ENCODE measurements around the gene SERPINB1. TPM values are rescaled to one million over a fixed set of nuclear protein-coding genes. Genes with fewer than 3 reads are reported as not detected.

The SERPINB1 gene
- total and polyA plus RNA-seq, 10 of the 15 experiments (the other 5 are each of a cell fraction or from before 2014, with no cell fraction given) = 0.45 to 2.4 (median 0.83) TPM

- no peak overlapping the region for H3K9ac ChIP-seq (ENCODE audit: control insufficient read depth, insufficient read depth, low read length)
- H3K79me2 ChIP-seq (ENCODE audit: control insufficient read depth, insufficient read depth, low read length) = peaks cover 2% of the 10 kb centered on the region
- peaks cover 24 to 29% of the 10 kb centered on the region in 2 experiments for H3K36me3 ChIP-seq (ENCODE audit: control insufficient read depth in 2 of 2, insufficient read depth in 2 of 2, low read length in 1 of 2)
- no peak for DNase-seq (ENCODE audit: low read depth, low spot score)
- H3K27ac ChIP-seq (ENCODE audit: control insufficient read depth, insufficient read depth) = no peak overlapping the region
- CTCF ChIA-PET = no interaction called here
- BruUV-seq (replicated peaks) = no TSS peak
- ATAC-seq = no peak
- H3K9me3 ChIP-seq (replicated peaks; ENCODE audit: control insufficient read depth, insufficient read depth, low read length) = no peaks in the 10 kb centered on the region
- no peaks in the 10 kb centered on the region for H3K27me3 ChIP-seq (replicated peaks in 1 of 2; ENCODE audit: control insufficient read depth in 2 of 2, insufficient read depth in 2 of 2, low read length in 1 of 2)
- no peak overlapping the region for H2AFZ ChIP-seq (ENCODE audit: control insufficient read depth, low read depth, low read length)
- 90% methylated on average over 9 of the region's 9 CpGs for WGBS (ENCODE audit: insufficient coverage, insufficient replicate concordance, low lambda C conversion rate, missing lambda C conversion rate)
- RAD21 ChIA-PET (ENCODE audit: unreplicated experiment) = no interaction called here
- H4K20me1 ChIP-seq (ENCODE audit: control insufficient read depth, insufficient read depth) = peaks cover 5% of the 10 kb centered on the region
- in situ Hi-C loops (cut with MboI) = no loop called here
- H3K4me1 ChIP-seq (ENCODE audit: control insufficient read depth, insufficient read depth, low read length) = no peaks in the 10 kb centered on the region
- H3K4me2 ChIP-seq (ENCODE audit: control insufficient read depth, insufficient read depth) = no peak overlapping the region
- intact Hi-C loops (cut with micrococcal nuclease; ENCODE audit: unreplicated experiment) = no loop called here
- SMC1A ChIA-PET (ENCODE audit: uncharacterized antibody, unreplicated experiment) = interaction anchor here (1.2 to 1.6 kb wide), 2 partner anchors 8 to 9 kb away, joined by 3 to 8 read pairs; no protein-coding TSS in a partner anchor
- no peak overlapping the region for H3K4me3 ChIP-seq
- no peak for FAIRE-seq
- TF ChIP-seq E2F8 (IDR thresholded peaks at IDR 0.05; ENCODE audit: low read depth, partially characterized antibody) = no peak
- no peak for TF ChIP-seq NFXL1 (IDR thresholded peaks at IDR 0.05; ENCODE audit: borderline replicate concordance)
- no peak for TF ChIP-seq SUPT20H (IDR thresholded peaks at IDR 0.05; ENCODE audit: borderline replicate concordance, control insufficient read depth, low read depth, low read length)
- no peak for TF ChIP-seq BCLAF1 (IDR thresholded peaks at IDR 0.05)
- TF ChIP-seq MTA2 (IDR thresholded peaks at IDR 0.05; ENCODE audit: low read depth) = no peak
- no peak for TF ChIP-seq ATF2 (IDR thresholded peaks at IDR 0.05; ENCODE audit: low read length)
- TF ChIP-seq ATF7 (IDR thresholded peaks at IDR 0.05; ENCODE audit: low read depth) = no peak
- TF ChIP-seq CBFB (IDR thresholded peaks at IDR 0.05; ENCODE audit: low read depth) = no peak
- TF ChIP-seq POLR2A (IDR thresholded peaks at IDR 0.05; ENCODE audit: low read depth, low read length) = no peak
- no peak for TF ChIP-seq E2F4 (IDR thresholded peaks at IDR 0.05; ENCODE audit: low read depth, low read length)
- no peak for TF ChIP-seq FOS (IDR thresholded peaks at IDR 0.05; ENCODE audit: borderline replicate concordance, extremely low read depth, insufficient read length)
- TF ChIP-seq POU2F2 (IDR thresholded peaks at IDR 0.05; ENCODE audit: borderline replicate concordance, low read depth, low read length) = no peak
- POLR2A ChIA-PET = no interaction called here
Measured at GRCh38 chr6:2782356-2782708, 59.3 kb downstream of the SERPINB1 start.
